Large intestine (tissue), 12 donors: ENCODE data around the gene KIF15. TPM values are rescaled to one million over a fixed set of nuclear protein-coding genes. Genes with fewer than 3 reads are reported as not detected.

Source experiments
- DNase-seq, 2 donors: peaks; one replicate each; pipeline versions ENCODE4 v3.0.0 to v3.0.0-alpha.2; 2013
- H3K27ac ChIP-seq: one replicate; pipeline ENCODE4 v1.5.1; 2013; ENCODE audit warnings: low read length
- H3K27me3 ChIP-seq: 2 replicates; pipeline ENCODE4 v1.6.1; 2013; ENCODE audit warnings: low read length; ENCODE audit not compliant: control insufficient read depth, insufficient read depth
- H3K36me3 ChIP-seq: 2 replicates; pipeline ENCODE4 v1.6.1; 2013; ENCODE audit warnings: low read length; ENCODE audit not compliant: control insufficient read depth, insufficient read depth
- H3K4me1 ChIP-seq: one replicate; pipeline ENCODE4 v1.6.1; 2013; ENCODE audit warnings: low read length; ENCODE audit not compliant: control insufficient read depth, insufficient read depth
- H3K4me3 ChIP-seq: one replicate; pipeline ENCODE4 v1.5.1; 2013; ENCODE audit warnings: low read length
- H3K9me3 ChIP-seq: one replicate; pipeline ENCODE4 v1.6.1; 2013; ENCODE audit warnings: mild to moderate bottlenecking, low read depth, low read length, moderate library complexity; ENCODE audit not compliant: control insufficient read depth
- WGBS: methylation state at CpG from one replicate; pipeline ENCODE4 v1.1.5; 2013; ENCODE audit warnings: low lambda C conversion rate; ENCODE audit not compliant: insufficient coverage; 5-methylcytosine and 5-hydroxymethylcytosine counted together
- long read RNA-seq, 11 donors: transcript quantifications; one replicate each; lab custom pipeline, GENCODE V29; 2026
- polyA plus RNA-seq: library from polyadenylated mRNA; unstranded; fragments of 120-200 nt; gene quantifications from one replicate; pipeline ENCODE4 v1.2.1, GENCODE V29; 2013

KIF15 gene, protein sequence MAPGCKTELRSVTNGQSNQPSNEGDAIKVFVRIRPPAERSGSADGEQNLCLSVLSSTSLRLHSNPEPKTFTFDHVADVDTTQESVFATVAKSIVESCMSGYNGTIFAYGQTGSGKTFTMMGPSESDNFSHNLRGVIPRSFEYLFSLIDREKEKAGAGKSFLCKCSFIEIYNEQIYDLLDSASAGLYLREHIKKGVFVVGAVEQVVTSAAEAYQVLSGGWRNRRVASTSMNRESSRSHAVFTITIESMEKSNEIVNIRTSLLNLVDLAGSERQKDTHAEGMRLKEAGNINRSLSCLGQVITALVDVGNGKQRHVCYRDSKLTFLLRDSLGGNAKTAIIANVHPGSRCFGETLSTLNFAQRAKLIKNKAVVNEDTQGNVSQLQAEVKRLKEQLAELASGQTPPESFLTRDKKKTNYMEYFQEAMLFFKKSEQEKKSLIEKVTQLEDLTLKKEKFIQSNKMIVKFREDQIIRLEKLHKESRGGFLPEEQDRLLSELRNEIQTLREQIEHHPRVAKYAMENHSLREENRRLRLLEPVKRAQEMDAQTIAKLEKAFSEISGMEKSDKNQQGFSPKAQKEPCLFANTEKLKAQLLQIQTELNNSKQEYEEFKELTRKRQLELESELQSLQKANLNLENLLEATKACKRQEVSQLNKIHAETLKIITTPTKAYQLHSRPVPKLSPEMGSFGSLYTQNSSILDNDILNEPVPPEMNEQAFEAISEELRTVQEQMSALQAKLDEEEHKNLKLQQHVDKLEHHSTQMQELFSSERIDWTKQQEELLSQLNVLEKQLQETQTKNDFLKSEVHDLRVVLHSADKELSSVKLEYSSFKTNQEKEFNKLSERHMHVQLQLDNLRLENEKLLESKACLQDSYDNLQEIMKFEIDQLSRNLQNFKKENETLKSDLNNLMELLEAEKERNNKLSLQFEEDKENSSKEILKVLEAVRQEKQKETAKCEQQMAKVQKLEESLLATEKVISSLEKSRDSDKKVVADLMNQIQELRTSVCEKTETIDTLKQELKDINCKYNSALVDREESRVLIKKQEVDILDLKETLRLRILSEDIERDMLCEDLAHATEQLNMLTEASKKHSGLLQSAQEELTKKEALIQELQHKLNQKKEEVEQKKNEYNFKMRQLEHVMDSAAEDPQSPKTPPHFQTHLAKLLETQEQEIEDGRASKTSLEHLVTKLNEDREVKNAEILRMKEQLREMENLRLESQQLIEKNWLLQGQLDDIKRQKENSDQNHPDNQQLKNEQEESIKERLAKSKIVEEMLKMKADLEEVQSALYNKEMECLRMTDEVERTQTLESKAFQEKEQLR (N-terminal part only)
- 7.6 TPM for polyA plus RNA-seq
- long read RNA-seq, donor 1 = 0 reads
- long read RNA-seq, donor 2 = 0 reads
- long read RNA-seq, donor 3 = 0 reads
- long read RNA-seq, donor 4 = 0 reads
- long read RNA-seq, donor 5 = 0 reads
- long read RNA-seq, donor 6 = 0 reads
- long read RNA-seq, donor 7 = 0 reads
- long read RNA-seq, donor 8, full-length matches to known transcripts = 1 of 8 reads
- long read RNA-seq, donor 8, partial matches to known transcripts = 7 of 8 reads
- long read RNA-seq, donor 8, other reads (novel, unspliced or antisense) = 0 of 8 reads
- long read RNA-seq, donor 9, partial matches to known transcripts = 6 of 6 reads
- long read RNA-seq, donor 9, other reads (novel, unspliced or antisense) = 0 of 6 reads
- long read RNA-seq, donor 10 = 0 reads
- long read RNA-seq, donor 11 = 0 reads

DNA sequence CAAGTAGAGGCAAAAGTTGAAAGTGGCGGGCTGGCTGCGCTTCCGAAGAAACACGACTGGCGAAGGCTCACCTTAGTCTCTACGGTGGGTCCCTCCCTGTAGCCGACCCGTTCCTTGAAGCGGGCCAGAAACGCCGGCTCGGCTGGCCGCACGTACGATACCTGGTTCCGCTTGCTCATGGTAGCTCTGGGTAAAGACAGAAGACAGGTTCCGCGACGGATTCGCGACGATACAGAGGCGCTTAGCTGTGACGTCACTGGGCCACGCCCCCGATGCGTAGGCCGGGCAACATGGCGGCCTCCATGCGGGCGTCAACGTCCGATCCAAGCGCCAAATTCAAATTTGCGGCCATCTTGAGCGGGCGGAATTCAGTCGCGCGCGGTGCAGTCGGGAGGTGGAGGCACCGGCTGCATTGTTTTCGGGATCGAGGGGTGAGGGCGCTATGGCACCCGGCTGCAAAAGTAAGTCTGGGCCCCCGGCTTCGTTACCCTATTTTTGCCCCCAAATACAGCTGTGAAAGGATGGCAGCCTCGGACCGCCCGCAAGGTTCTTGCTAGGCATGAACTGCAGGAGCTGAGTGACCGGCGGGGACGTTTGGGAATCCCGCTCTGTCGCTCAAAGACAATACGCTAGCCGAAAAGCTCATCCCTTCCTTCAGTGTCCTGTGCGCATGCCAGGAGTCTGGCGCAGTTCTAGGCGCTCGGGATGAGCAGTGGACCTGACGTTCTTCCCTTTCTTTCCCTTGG, at the start of gene KIF15, which contains the start of gene KIAA1143:
Gene KIF15, plus strand, starts transcription at position 371 of the 746 bp plus-strand sequence. Its CDS starts 72 bp downstream, at position 443.
Gene KIAA1143, minus strand, starts transcription at position 196 of the 746 bp plus-strand sequence. Its CDS starts 17 bp downstream, at position 179.
- 0% methylated on average over 1 of the region's 64 CpGs for WGBS
- peak; percentile 97 to 98 for DNase-seq
- no peaks in the 10 kb centered on the region for H3K27me3 ChIP-seq
- no peaks in the 10 kb centered on the region for H3K4me1 ChIP-seq
- peak within 1 kb of the TSS; percentile 99 for H3K4me3 ChIP-seq
- H3K9me3 ChIP-seq = peaks cover 36% of the 10 kb centered on the region
- H3K36me3 ChIP-seq = peaks cover 9% of the 10 kb centered on the region
- H3K27ac ChIP-seq = peak within 1 kb of the TSS; percentile 80

GRCh38 chr3:44712455-44713075, 49.0 kb upstream of the KIF15 start, which contains the start of gene ZNF502:
TSS of gene ZNF502 (plus strand) at chr3:44712660. CDS start at chr3:44720262, 7,602 bp downstream.
- Histone ChIP-seq H3K9me3 (peaks cover 29% of the 10 kb centered on the region), H3K27me3 (no peaks in the 10 kb centered on the region), H3K4me1 (no peaks in the 10 kb centered on the region), H3K27ac (peak within 1 kb of the TSS; percentile 66), H3K36me3 (peaks cover 5% of the 10 kb centered on the region), H3K4me3 (peak within 1 kb of the TSS; percentile 87)
- DNase-seq = peak; percentile 87 to 93
- 0% methylated on average over 1 of the region's 36 CpGs for WGBS

DNA sequence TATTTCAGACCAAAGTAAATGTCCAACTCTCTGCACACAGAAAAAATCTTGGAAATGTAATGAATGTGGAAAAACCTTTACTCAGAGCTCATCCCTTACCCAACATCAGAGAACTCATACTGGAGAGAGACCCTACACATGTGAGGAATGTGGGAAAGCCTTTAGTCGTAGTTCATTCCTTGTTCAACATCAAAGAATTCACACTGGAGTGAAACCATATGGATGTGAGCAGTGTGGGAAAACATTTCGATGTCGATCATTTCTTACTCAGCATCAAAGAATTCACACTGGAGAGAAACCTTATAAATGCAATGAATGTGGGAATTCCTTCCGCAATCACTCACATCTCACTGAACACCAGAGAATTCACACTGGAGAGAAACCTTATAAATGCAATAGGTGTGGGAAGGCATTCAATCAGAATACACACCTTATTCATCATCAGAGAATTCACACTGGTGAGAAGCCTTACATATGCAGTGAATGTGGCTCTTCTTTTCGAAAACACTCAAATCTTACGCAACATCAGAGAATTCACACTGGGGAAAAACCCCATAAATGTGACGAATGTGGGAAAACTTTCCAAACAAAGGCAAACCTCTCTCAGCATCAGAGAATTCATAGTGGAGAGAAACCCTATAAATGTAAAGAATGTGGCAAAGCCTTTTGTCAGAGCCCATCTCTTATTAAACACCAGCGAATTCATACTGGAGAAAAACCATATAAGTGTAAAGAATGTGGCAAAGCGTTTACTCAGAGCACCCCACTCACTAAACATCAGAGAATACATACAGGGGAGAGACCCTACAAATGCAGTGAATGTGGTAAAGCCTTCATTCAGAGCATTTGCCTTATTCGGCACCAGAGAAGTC, 40.1 kb upstream of the KIF15 start:
- H3K4me3 ChIP-seq = no peak overlapping the region
- no peak for DNase-seq
- H3K27me3 ChIP-seq = no peaks in the 10 kb centered on the region
- H3K27ac ChIP-seq = no peak overlapping the region
- H3K4me1 ChIP-seq = no peaks in the 10 kb centered on the region
- peaks cover 27% of the 10 kb centered on the region for H3K36me3 ChIP-seq
- peaks cover 67% of the 10 kb centered on the region for H3K9me3 ChIP-seq
- 100% methylated on average over 1 of the region's 10 CpGs for WGBS

- Histone ChIP-seq H3K27ac (no peak overlapping the region), H3K4me1 (no peaks in the 10 kb centered on the region), H3K9me3 (peaks cover 70% of the 10 kb centered on the region), H3K36me3 (peaks cover 27% of the 10 kb centered on the region), H3K4me3 (no peak overlapping the region), H3K27me3 (no peaks in the 10 kb centered on the region)
- DNase-seq = no peak
- WGBS = no CpG with 5 or more reads among the region's 1 CpG
These were observed 39.5 kb upstream of the KIF15 start for GRCh38 chr3:44722103-44722401.

DNA sequence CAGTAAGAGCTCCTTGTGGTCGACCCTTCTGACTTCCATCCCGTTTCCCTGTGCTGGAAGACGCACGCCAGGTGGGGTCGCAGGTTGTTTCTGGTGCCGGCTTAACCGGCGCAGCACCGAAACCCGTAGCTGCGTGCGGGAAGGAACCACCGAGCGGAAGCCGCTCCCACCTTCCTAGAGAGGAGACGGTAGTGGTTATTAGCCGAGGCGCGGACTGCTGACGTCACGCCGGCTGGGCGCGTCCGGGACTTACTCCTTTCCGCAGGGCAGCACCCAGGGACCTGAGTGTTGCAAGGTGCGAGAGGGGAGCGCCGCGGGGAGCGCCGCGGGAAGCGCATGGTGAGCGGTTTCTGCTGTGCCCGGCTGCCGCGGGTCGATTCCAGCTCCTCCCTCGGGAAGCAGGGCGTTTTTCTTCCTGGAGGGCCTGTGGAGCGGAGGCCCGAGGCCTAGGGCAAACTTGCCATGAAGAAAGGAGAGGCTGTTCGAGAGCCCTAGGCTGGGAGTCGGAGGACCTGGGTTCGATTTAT, 32.1 kb upstream of the KIF15 start, which contains the start of gene ZNF501:
Gene ZNF501, plus strand, starts transcription at position 252 of the 527 bp plus-strand sequence. CDS start 4,787 bp downstream, outside the sequence.
- Histone ChIP-seq H3K9me3 (peaks cover 40% of the 10 kb centered on the region), H3K4me1 (no peaks in the 10 kb centered on the region), H3K36me3 (peaks cover 28% of the 10 kb centered on the region), H3K27me3 (no peaks in the 10 kb centered on the region), H3K27ac (peak within 1 kb of the TSS; percentile 62), H3K4me3 (peak within 1 kb of the TSS; percentile 79)
- no CpG with 5 or more reads among the region's 46 CpGs for WGBS
- DNase-seq = peak; percentile 95 to 98

DNA sequence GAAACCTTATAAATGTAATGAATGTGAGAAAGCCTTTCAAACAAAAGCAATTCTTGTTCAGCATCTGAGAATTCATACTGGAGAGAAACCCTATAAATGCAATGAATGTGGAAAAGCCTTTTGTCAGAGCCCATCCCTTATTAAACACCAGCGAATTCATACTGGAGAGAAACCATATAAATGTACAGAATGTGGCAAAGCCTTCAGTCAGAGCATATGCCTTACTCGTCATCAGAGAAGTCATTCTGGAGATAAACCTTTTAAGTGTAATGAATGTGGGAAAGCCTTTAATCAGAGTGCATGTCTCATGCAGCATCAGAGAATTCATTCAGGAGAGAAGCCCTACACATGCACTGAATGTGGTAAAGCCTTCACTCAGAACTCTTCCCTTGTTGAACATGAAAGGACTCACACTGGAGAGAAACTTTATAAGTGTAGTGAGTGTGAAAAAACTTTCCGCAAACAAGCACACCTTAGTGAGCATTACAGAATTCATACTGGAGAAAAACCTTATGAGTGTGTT, 26.9 kb upstream of the KIF15 start:
- Histone ChIP-seq H3K36me3 (peaks cover 31% of the 10 kb centered on the region), H3K27me3 (no peaks in the 10 kb centered on the region), H3K27ac (no peak overlapping the region), H3K4me1 (no peaks in the 10 kb centered on the region), H3K4me3 (no peak overlapping the region), H3K9me3 (peaks cover 27% of the 10 kb centered on the region)
- DNase-seq = no peak
- 100% methylated on average over 1 of the region's 3 CpGs for WGBS

DNA sequence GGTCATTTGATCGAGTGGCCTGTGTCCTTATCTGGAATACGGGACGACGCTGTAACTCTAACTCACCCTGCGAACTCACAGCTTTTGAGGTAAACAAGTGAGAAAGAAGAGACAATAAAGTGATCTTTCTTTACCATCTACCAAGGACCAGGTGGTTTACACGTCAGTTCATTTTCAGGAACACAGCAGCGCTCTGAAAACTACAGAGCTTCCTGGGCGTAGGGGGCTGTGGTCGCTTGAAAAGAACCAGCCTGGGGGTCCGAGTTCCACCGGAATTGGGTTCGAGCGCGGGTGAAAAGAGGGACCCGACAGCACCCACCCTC, 532 bp upstream of the KIF15 start:
- Histone ChIP-seq H3K4me3 (peak overlapping the region; percentile 99), H3K9me3 (peaks cover 33% of the 10 kb centered on the region), H3K27me3 (no peaks in the 10 kb centered on the region), H3K4me1 (no peaks in the 10 kb centered on the region), H3K36me3 (peaks cover 5% of the 10 kb centered on the region), H3K27ac (peak overlapping the region; percentile 80)
- DNase-seq = no peak
- no CpG with 5 or more reads among the region's 15 CpGs for WGBS

- Histone ChIP-seq H3K9me3 (peaks cover 34% of the 10 kb centered on the region), H3K36me3 (peaks cover 9% of the 10 kb centered on the region), H3K27ac (peak overlapping the region; percentile 20), H3K4me3 (peak overlapping the region; percentile 99), H3K4me1 (no peaks in the 10 kb centered on the region), H3K27me3 (no peaks in the 10 kb centered on the region)
- WGBS = 0% methylated on average over 2 of the region's 9 CpGs
- DNase-seq = no peak
These were observed 630 bp downstream of the KIF15 start for GRCh38 chr3:44762170-44762677.
